ENCODE data around the gene KRT9. TPM values are rescaled to one million over a fixed set of nuclear protein-coding genes. Genes with fewer than 3 reads are reported as not detected.
"Not testable (repeated sequence)": the region's sequence is repeated elsewhere in the genome, so short reads cannot be mapped to it uniquely, and the experiment has no call there.

The KRT9 gene
- total RNA-seq, 1 donor from 2014 or later, result not detected

- intact Hi-C loops (cut with micrococcal nuclease), result no loop called here
- no peak for DNase-seq
- H3K36me3 Mint-ChIP-seq (ENCODE audit: low read depth), result no peaks in the 10 kb centered on the region
- H3K27me3 Mint-ChIP-seq, result no peaks in the 10 kb centered on the region
- no peaks in the 10 kb centered on the region for H3K9me3 Mint-ChIP-seq
- no peak overlapping the region for H3K27ac Mint-ChIP-seq
- no peak overlapping the region for H3K4me3 Mint-ChIP-seq
- no peaks in the 10 kb centered on the region for H3K4me1 Mint-ChIP-seq
Observed at GRCh38 chr17:41588126-41588810, 16.4 kb upstream of the KRT9 start.

DNA sequence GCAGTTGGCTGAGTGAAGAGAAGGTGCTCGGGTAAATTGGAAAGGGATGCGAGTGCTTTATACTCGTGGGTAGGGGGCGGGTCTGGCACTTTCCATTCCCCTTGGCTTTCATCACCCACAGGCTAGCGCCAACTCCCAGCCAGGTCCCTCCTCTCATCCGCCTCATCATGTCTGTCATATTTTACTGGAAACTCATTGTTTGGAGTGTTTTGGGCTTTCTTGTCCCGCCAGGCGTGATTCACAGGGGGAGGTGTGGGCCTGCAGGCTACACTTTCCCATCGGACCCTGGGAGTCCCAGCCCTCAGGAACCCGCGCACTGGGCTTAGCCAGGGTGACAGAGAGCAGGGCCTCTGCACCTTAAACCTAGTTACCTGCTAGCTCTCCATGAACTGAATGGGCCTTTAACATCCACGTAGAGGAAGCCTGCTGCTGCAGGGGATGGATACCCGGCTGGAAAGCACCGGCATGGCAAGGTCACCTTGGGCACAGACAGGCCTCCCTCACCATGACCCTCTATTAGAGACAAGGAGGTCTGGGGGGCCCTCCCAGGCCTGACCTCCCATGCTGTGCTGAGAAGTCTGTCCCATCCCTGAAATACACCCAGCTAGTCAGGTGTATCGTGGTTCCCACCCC, 15.1 kb upstream of the KRT9 start, which contains the start of gene KRT14:
Gene KRT14 (minus strand): TSS at position 33 of the 633 bp plus-strand sequence. CDS start 61 bp downstream, outside the sequence.
- Mint-ChIP-seq H3K9me3 (no peaks in the 10 kb centered on the region), H3K27ac (no peak within 1 kb of the TSS), H3K4me3 (no peak within 1 kb of the TSS), H3K4me1 (no peaks in the 10 kb centered on the region), H3K36me3 (ENCODE audit: low read depth) (no peaks in the 10 kb centered on the region), H3K27me3 (no peaks in the 10 kb centered on the region)
- DNase-seq, result no peak
- intact Hi-C loops (cut with micrococcal nuclease), result no loop called here

GRCh38 chr17:41585301-41586056, 13.6 kb upstream of the KRT9 start:
- no peaks in the 10 kb centered on the region for H3K4me1 Mint-ChIP-seq
- H3K27me3 Mint-ChIP-seq, result peaks cover 9% of the 10 kb centered on the region
- H3K27ac Mint-ChIP-seq, result no peak overlapping the region
- no peak overlapping the region for H3K4me3 Mint-ChIP-seq
- intact Hi-C loops (cut with micrococcal nuclease), result no loop called here
- no peaks in the 10 kb centered on the region for H3K36me3 Mint-ChIP-seq (ENCODE audit: low read depth)
- DNase-seq, result no peak
- H3K9me3 Mint-ChIP-seq, result no peaks in the 10 kb centered on the region

- intact Hi-C loops (cut with micrococcal nuclease); H3K4me3 Mint-ChIP-seq; DNase-seq; H3K4me1 Mint-ChIP-seq; H3K27ac Mint-ChIP-seq; H3K27me3 Mint-ChIP-seq; H3K36me3 Mint-ChIP-seq (ENCODE audit: low read depth); H3K9me3 Mint-ChIP-seq: not testable (repeated sequence)
Observed at GRCh38 chr17:41584331-41584927, 12.6 kb upstream of the KRT9 start.

DNA sequence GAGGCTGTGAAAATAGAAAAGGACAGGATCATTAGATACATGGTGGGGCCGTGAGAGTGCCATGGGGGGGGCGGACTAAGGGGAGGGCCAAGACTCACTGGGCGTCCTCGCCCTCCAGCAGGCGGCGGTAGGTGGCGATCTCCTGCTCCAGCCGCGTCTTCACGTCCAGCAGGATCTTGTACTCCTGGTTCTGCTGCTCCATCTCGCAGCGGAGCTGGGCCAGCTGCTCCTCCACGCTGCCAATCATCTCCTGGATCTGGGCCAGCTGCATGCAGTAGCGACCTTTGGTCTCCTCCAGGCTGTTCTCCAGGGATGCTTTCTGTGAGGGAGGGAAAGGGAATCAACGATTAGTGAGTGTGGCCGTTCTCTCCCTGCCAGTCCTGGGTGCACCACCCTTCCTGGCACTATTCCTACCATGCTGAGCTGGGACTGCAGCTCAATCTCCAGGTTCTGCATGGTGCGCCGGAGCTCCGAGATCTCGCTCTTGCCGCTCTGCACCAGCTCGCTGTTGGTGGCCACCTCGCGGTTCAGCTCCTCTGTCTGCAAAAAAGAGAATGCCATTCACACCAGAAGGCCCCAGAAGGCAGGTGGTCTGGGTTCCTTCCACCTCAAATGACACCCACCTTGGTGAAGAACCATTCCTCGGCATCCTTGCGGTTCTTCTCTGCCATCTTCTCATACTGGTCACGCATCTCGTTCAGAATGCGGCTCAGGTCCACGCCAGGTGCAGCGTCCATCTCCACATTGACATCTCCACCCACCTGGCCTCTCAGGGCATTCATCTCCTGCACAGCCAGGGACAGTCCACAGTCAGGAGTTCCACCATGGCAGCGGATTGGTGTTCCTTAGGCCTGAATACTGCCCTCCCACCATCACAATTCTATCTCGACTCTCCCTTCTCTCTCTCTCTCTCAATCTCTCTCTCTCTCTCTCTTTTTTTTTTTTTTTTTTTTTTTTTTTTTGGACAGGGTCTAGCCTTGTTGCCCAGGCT, 11.6 kb upstream of the KRT9 start:
- Mint-ChIP-seq H3K27ac (no peak overlapping the region), H3K9me3 (no peaks in the 10 kb centered on the region), H3K36me3 (ENCODE audit: low read depth) (no peaks in the 10 kb centered on the region), H3K4me1 (peaks cover 3% of the 10 kb centered on the region), H3K27me3 (peaks cover 12% of the 10 kb centered on the region), H3K4me3 (no peak overlapping the region)
- intact Hi-C loops (cut with micrococcal nuclease), result no loop called here
- DNase-seq, result no peak

DNA sequence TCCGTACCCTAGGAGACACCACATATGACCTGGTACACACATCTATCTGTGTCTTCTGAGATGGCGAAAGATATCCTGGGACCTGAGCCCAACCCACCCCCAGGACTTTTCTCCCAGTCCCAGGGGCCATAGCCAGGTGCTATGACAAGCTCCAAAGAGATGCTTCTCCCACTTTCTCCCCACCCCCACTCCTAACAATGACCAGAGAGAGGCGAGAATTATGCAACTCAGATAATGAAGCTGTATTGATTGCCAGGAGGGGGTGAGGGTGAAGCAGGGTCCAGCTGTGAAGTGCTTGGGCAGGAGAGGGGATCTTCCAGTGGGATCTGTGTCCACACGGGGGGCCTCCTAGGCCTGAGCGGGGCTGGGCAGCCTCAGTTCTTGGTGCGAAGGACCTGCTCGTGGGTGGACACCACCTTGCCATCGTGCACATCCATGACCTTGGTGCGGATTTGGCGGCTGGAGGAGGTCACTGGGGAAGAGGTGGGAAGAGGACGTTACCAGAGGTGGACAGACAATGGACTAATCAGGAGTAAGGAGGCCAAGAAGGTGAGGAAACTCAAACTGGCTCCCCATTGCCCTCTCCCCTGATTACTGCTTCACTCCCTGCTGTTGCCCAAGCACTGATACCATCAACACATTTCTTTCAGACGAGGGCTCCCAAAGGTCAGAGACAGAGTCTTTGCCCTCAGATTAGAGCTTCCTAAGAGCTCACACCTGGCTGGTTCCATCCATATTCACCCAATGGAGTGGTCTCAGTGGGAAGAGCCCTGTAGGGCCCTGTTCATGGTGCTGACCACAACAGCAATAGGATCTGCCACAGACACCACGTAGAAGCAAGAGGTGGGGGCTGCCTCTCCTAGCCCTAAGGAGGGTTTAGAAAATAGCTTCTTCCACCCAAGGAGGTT, 10.5 kb upstream of the KRT9 start:
- H3K27ac Mint-ChIP-seq; H3K4me3 Mint-ChIP-seq; intact Hi-C loops (cut with micrococcal nuclease); H3K9me3 Mint-ChIP-seq; H3K4me1 Mint-ChIP-seq; H3K36me3 Mint-ChIP-seq (ENCODE audit: low read depth); DNase-seq: not testable (repeated sequence)
- H3K27me3 Mint-ChIP-seq, result peaks cover 14% of the 10 kb centered on the region

DNA sequence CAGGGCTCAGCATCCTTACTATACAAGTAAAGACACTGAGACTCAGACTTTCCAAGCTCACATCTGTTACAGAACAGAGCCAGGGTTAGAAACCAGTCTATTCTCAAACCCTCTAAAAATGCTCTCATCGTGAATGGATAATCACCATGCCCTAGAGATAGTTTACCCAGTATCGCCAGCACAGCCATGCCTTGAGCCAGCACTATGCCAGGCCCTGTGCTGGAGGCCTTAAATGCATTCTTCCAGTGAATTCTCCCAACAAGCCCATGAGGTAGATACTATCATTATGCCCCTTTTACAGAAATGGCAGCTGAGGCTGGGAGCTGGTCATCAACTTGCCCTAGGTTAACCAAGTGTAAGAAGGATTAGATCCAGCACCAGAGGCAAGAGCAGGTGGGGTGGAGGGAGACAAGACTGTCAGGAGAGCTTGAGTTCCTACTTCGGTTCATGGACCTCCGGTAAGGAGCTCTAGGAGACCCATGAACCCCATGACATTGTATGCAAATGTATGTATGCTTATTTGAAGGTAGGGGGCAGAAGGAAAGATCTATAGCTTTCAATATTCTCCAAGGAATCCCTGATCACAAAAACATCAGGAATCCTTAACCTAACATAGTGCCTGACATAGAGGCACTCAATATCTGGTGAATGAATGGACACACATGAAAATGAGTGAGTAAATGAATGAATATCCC, 9.7 kb upstream of the KRT9 start:
- no peak for DNase-seq
- peaks cover 18% of the 10 kb centered on the region for H3K27me3 Mint-ChIP-seq

GRCh38 chr17:41580687-41581365, 9.0 kb upstream of the KRT9 start:
- H3K9me3 Mint-ChIP-seq, result no peaks in the 10 kb centered on the region
- intact Hi-C loops (cut with micrococcal nuclease), result no loop called here
- no peak overlapping the region for H3K4me3 Mint-ChIP-seq
- H3K27me3 Mint-ChIP-seq, result peaks cover 18% of the 10 kb centered on the region
- DNase-seq, result no peak
- H3K27ac Mint-ChIP-seq, result no peak overlapping the region
- H3K36me3 Mint-ChIP-seq (ENCODE audit: low read depth), result no peaks in the 10 kb centered on the region
- peaks cover 3% of the 10 kb centered on the region for H3K4me1 Mint-ChIP-seq

More for the DNA sequence above, 9.7 kb upstream of the KRT9 start:
- intact Hi-C loops (cut with micrococcal nuclease), result no loop called here
- Mint-ChIP-seq H3K27ac (no peak overlapping the region), H3K4me3 (no peak overlapping the region), H3K9me3 (no peaks in the 10 kb centered on the region), H3K4me1 (peaks cover 3% of the 10 kb centered on the region), H3K36me3 (ENCODE audit: low read depth) (no peaks in the 10 kb centered on the region)

DNA sequence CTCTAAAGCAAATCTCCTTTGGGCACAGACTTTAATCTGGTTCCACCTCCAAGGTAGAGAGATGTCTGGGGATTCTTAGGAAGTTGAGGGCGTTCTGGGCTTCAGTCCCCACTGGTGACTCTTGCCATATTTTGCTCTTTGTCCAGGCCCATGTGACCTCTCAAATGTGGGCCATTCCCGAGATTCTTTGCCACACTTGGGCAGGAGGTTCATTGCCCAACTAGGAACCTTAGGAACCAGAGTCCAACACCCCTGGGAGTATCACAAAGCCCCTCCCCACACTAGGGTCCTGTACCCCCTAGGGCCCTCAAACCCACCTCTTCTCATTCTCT, 8.4 kb upstream of the KRT9 start:
- H3K27ac Mint-ChIP-seq, result no peak overlapping the region
- H3K27me3 Mint-ChIP-seq, result peaks cover 18% of the 10 kb centered on the region
- no peak for DNase-seq
- no peaks in the 10 kb centered on the region for H3K9me3 Mint-ChIP-seq
- H3K4me1 Mint-ChIP-seq, result peaks cover 3% of the 10 kb centered on the region
- no peaks in the 10 kb centered on the region for H3K36me3 Mint-ChIP-seq (ENCODE audit: low read depth)
- intact Hi-C loops (cut with micrococcal nuclease), result no loop called here
- H3K4me3 Mint-ChIP-seq, result no peak overlapping the region

DNA sequence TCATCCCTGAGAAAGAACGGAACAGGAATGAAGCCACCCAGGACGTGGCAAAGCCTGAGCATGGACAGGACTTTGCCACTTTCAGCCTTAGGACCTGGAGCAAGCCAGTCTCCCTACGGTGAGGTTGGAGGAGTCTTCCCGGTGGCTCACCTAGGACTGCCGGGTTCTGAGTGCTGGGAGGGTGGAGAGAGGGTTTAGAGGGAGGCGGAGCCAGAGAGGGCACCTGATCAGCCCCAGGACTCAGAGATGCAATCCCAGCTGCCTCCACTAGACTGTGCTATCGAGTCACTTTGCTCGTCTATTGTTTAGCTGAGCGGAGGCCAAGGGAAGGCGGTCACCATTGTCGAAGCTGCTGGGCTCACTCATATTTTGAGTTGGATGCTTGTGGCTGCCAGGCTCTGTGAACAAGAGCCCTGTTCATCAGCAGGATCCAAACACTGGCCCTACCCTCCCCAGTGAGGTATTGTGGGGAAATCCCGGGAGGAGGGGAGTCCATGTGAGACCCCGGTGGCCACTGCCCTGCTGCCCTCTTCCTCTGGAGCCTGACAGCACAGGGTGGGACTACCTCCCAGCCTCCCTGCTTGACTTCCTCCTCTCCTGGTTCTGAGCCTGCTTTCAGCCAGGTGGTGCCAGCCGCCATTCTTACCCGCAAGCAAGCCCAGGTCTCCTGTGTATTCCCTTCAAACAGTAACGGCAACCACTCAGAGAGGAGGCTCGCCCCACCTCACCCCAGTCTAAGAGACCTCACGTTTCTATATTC, 7.8 kb upstream of the KRT9 start:
- Mint-ChIP-seq H3K9me3 (no peaks in the 10 kb centered on the region), H3K27me3 (peaks cover 20% of the 10 kb centered on the region)
- intact Hi-C loops (cut with micrococcal nuclease), result loop anchor here (1.0 to 2.0 kb wide), 2 partner anchors 31 to 87 kb away; no protein-coding TSS in a partner anchor

GRCh38 chr17:41578971-41579370, 7.1 kb upstream of the KRT9 start:
- H3K27ac Mint-ChIP-seq, result no peak overlapping the region
- intact Hi-C loops (cut with micrococcal nuclease), result loop anchor here (1.0 to 2.0 kb wide), 2 partner anchors 30 to 87 kb away; no protein-coding TSS in a partner anchor
- no peaks in the 10 kb centered on the region for H3K9me3 Mint-ChIP-seq
- no peaks in the 10 kb centered on the region for H3K36me3 Mint-ChIP-seq (ENCODE audit: low read depth)
- peaks cover 3% of the 10 kb centered on the region for H3K4me1 Mint-ChIP-seq
- H3K4me3 Mint-ChIP-seq, result no peak overlapping the region
- H3K27me3 Mint-ChIP-seq, result peaks cover 20% of the 10 kb centered on the region
- DNase-seq, result no peak

More for the DNA sequence above, 7.8 kb upstream of the KRT9 start:
- DNase-seq, result peak; percentile 94
- H3K27ac Mint-ChIP-seq, result no peak overlapping the region
- H3K4me1 Mint-ChIP-seq, result peaks cover 3% of the 10 kb centered on the region
- no peak overlapping the region for H3K4me3 Mint-ChIP-seq
- H3K36me3 Mint-ChIP-seq (ENCODE audit: low read depth), result no peaks in the 10 kb centered on the region
